GM10847 (cell line): ENCODE results near the gene DGKE.

Experiments
- POLR2A ChIP-seq: IDR thresholded peaks from 2 replicates; pipeline ENCODE4 v1.6.1; 2011; ENCODE audit not compliant: insufficient read length; ENCODE audit errors: extremely low read depth

DGKE gene

GRCh38 chr17:56908001-56908542, 74.1 kb downstream of the DGKE start:
- TF ChIP-seq POLR2A, result no peak

- no peak for TF ChIP-seq POLR2A
Measured at GRCh38 chr17:56909742-56910508, 76.0 kb downstream of the DGKE start.

GRCh38 chr17:56910509-56911235, 76.7 kb downstream of the DGKE start:
- no peak for TF ChIP-seq POLR2A

GRCh38 chr17:56912105-56912999, 78.4 kb downstream of the DGKE start:
- no peak for TF ChIP-seq POLR2A

GRCh38 chr17:56913000-56913311, 79.0 kb downstream of the DGKE start:
- no peak for TF ChIP-seq POLR2A

GRCh38 chr17:56913353-56913866, 79.5 kb downstream of the DGKE start:
- TF ChIP-seq POLR2A, result no peak

GRCh38 chr17:56913867-56914580, 80.1 kb downstream of the DGKE start, which contains the start of gene TRIM25:
Gene TRIM25 (minus strand): TSS chr17:56914049. CDS start chr17:56913988, 61 bp downstream.
- peak; percentile 99 for TF ChIP-seq POLR2A

GRCh38 chr17:56914581-56915273, 80.8 kb downstream of the DGKE start:
- no peak for TF ChIP-seq POLR2A

- TF ChIP-seq POLR2A, result no peak
Measured at GRCh38 chr17:56917559-56918296, 83.8 kb downstream of the DGKE start.

- no peak for TF ChIP-seq POLR2A
Measured at GRCh38 chr17:56918916-56919315, 85.0 kb downstream of the DGKE start.
